GM23338 (cell line): ENCODE data around the gene SELENOF. TPM values are rescaled to one million over a fixed set of nuclear protein-coding genes. Genes with fewer than 3 reads are reported as not detected.

Source experiments
- ATAC-seq: fragments of 200-7000 bp; cut with Tn5 transposase; 3 replicates; pipeline ENCODE4 v1.9.1; 2020
- DNase-seq: peaks from one replicate; pipeline ENCODE4 v3.0.0-alpha.2; 2015; ENCODE audit warnings: low spot score
- H2AFZ ChIP-seq: fragments of 200-600 bp; sonication (generic); 2 replicates; pipeline ENCODE4 v1.8.0; 2016; ENCODE audit warnings: antibody characterized with exemption, mild to moderate bottlenecking, moderate library complexity
- H3F3A ChIP-seq: fragments of 200-600 bp; sonication (generic); replicated peaks from 2 replicates; pipeline ENCODE4 v1.8.0; 2017; ENCODE audit warnings: antibody characterized with exemption, mixed run types, low read depth
- H3K27ac ChIP-seq: fragments of 200-600 bp; sonication (generic); 2 replicates; pipeline ENCODE4 v1.6.1; 2016; ENCODE audit warnings: low read depth
- H3K27me3 ChIP-seq: fragments of 200-600 bp; sonication (generic); 2 replicates; pipeline ENCODE4 v1.8.0; 2016; ENCODE audit warnings: mild to moderate bottlenecking, mixed run types, moderate library complexity; ENCODE audit not compliant: insufficient read depth
- H3K36me3 ChIP-seq: fragments of 200-600 bp; sonication (generic); 2 replicates; pipeline ENCODE4 v1.8.0; 2016; ENCODE audit warnings: mild to moderate bottlenecking; ENCODE audit not compliant: insufficient read depth
- H3K4me1 ChIP-seq: fragments of 200-600 bp; sonication (generic); 2 replicates; pipeline ENCODE4 v1.8.0; 2016; ENCODE audit warnings: mild to moderate bottlenecking, moderate library complexity; ENCODE audit not compliant: insufficient read depth
- H3K4me2 ChIP-seq: fragments of 200-600 bp; sonication (generic); 2 replicates; pipeline ENCODE4 v1.7.1; 2017; ENCODE audit warnings: mixed run types
- H3K4me3 ChIP-seq: fragments of 200-600 bp; sonication (generic); 2 replicates; pipeline ENCODE4 v1.6.1; 2016; ENCODE audit warnings: mixed run types
- H3K79me2 ChIP-seq: fragments of 200-600 bp; sonication (generic); replicated peaks from 2 replicates; pipeline ENCODE4 v1.8.0; 2017; ENCODE audit warnings: mild to moderate bottlenecking; ENCODE audit not compliant: insufficient read depth
- H3K9me2 ChIP-seq: fragments of 200-600 bp; sonication (generic); 2 replicates; pipeline ENCODE4 v1.8.0; 2017; ENCODE audit not compliant: insufficient read depth
- H4K20me1 ChIP-seq: fragments of 200-600 bp; sonication (generic); replicated peaks from 2 replicates; pipeline ENCODE4 v1.8.0; 2017; ENCODE audit warnings: mild to moderate bottlenecking; ENCODE audit not compliant: insufficient read depth
- H3K27ac Mint-ChIP-seq: 2 replicates; pipeline ENCODE4 v1.8.0; 2020; ENCODE audit warnings: inconsistent platforms, mild to moderate bottlenecking, moderate library complexity, mixed read lengths
- H3K27me3 Mint-ChIP-seq: 3 replicates; pipeline ENCODE4 v1.8.0; 2022; ENCODE audit warnings: low read depth, mild to moderate bottlenecking, moderate library complexity, mixed read lengths, inconsistent platforms; ENCODE audit not compliant: insufficient read depth, poor library complexity
- H3K36me3 Mint-ChIP-seq: 3 replicates; pipeline ENCODE4 v1.8.0; 2021; ENCODE audit warnings: low read depth, mild to moderate bottlenecking, inconsistent platforms, moderate library complexity, mixed read lengths
- H3K4me1 Mint-ChIP-seq: 3 replicates; pipeline ENCODE4 v1.8.0; 2020; ENCODE audit warnings: mild to moderate bottlenecking, inconsistent platforms, mixed read lengths
- H3K4me3 Mint-ChIP-seq: 3 replicates; pipeline ENCODE4 v1.8.0; 2021; ENCODE audit warnings: moderate library complexity, mild to moderate bottlenecking, inconsistent platforms, mixed read lengths
- H3K9me3 Mint-ChIP-seq: 3 replicates; pipeline ENCODE4 v1.8.0; 2020; ENCODE audit warnings: moderate library complexity, mild to moderate bottlenecking, inconsistent platforms, mixed read lengths
- CREB1 ChIP-seq: fragments of 250-450 bp; sonication (Bioruptor Pico); IDR thresholded peaks from 2 replicates; pipeline ENCODE4 v1.5.0; 2020; ENCODE audit warnings: low read depth, mild to moderate bottlenecking, moderate library complexity
- ETS1 ChIP-seq: IDR thresholded peaks from 2 replicates; pipeline ENCODE4 v1.6.1; 2016; ENCODE audit warnings: antibody characterized with exemption
- EZH2 ChIP-seq: fragments of 200-600 bp; sonication (generic); IDR thresholded peaks from one replicate; pipeline ENCODE4 v1.8.0; 2017; ENCODE audit warnings: antibody characterized with exemption, mild to moderate bottlenecking, low read depth; ENCODE audit not compliant: unreplicated experiment
- EZH2phosphoT487 ChIP-seq: fragments of 200-600 bp; sonication (generic); IDR thresholded peaks from one replicate; pipeline ENCODE4 v1.8.1; 2018; ENCODE audit warnings: antibody characterized with exemption; ENCODE audit not compliant: unreplicated experiment
- NANOG ChIP-seq: IDR thresholded peaks from 2 replicates; pipeline ENCODE4 v1.6.1; 2016; ENCODE audit warnings: antibody characterized with exemption, borderline replicate concordance
- POLR2AphosphoS5 ChIP-seq: IDR thresholded peaks from 2 replicates; pipeline ENCODE4 v1.6.1; 2016; ENCODE audit warnings: antibody characterized with exemption, low read depth
- REST ChIP-seq: IDR thresholded peaks from one replicate; pipeline ENCODE4 v1.6.1; 2018; ENCODE audit warnings: antibody characterized with exemption; ENCODE audit not compliant: unreplicated experiment
- ZNF114 ChIP-seq: fragments of 250-450 bp; sonication (Bioruptor Pico); IDR thresholded peaks from 2 replicates; pipeline ENCODE4 v1.5.0; 2020; ENCODE audit warnings: mild to moderate bottlenecking, moderate library complexity
- ZNF331 ChIP-seq: fragments of 250-450 bp; sonication (Bioruptor Pico); IDR thresholded peaks from 2 replicates; pipeline ENCODE4 v1.5.0; 2020; ENCODE audit warnings: low read depth, mild to moderate bottlenecking, moderate library complexity
- ZNF462 ChIP-seq: fragments of 250-450 bp; sonication (Bioruptor Pico); IDR thresholded peaks from 2 replicates; pipeline ENCODE4 v1.5.0; 2020; ENCODE audit warnings: mild to moderate bottlenecking, moderate library complexity
- polyA plus RNA-seq: library from polyadenylated mRNA; unstranded; fragments of >200 nt; fragmentation: Nextera tagmentation; extraction: Ambion mirVana; gene quantifications from 2 replicates; pipeline ENCODE4 v1.2.1, GENCODE V29; 2016
- total RNA-seq: library from RNA; depleted of rRNA; stranded (reverse); fragments of >200 nt; shearing (Covaris generic); gene quantifications from 2 replicates; pipeline ENCODE4 v1.2.3, GENCODE V29; 2014

Gene SELENOF
- total and polyA plus RNA-seq, 2 experiments from 2014 or later: 113 to 142 TPM

GRCh38 chr1:86957221-86957620 is 43.3 kb upstream of the SELENOF start (continued):
- TF ChIP-seq ZNF462: no peak
- TF ChIP-seq POLR2AphosphoS5: no peak
- no peak for TF ChIP-seq NANOG
- no peak for TF ChIP-seq ETS1
- TF ChIP-seq EZH2: no peak
- no peak for TF ChIP-seq CREB1

- H3K27me3 Mint-ChIP-seq: peaks cover 5% of the 10 kb centered on the region
- Histone ChIP-seq H3K4me2 (no peak overlapping the region), H2AFZ (no peak overlapping the region), H3F3A (no peaks in the 10 kb centered on the region), H3K27me3 (no peaks in the 10 kb centered on the region), H3K9me2 (no peaks in the 10 kb centered on the region), H3K36me3 (no peaks in the 10 kb centered on the region), H3K4me1 (peaks cover 3% of the 10 kb centered on the region), H3K27ac (no peak overlapping the region), H3K79me2 (peaks cover 85% of the 10 kb centered on the region), H3K4me3 (no peak overlapping the region), H4K20me1 (peaks cover 4% of the 10 kb centered on the region; the same call in 1 of the 2 replicates)
- H3K36me3 Mint-ChIP-seq: peaks cover 16% of the 10 kb centered on the region; the same call in 2 of the 3 replicates
- no peak overlapping the region for H3K4me3 Mint-ChIP-seq
- DNase-seq (no peak), ATAC-seq (no peak)
- peaks cover 20% of the 10 kb centered on the region for H3K4me1 Mint-ChIP-seq
- H3K9me3 Mint-ChIP-seq: no peaks in the 10 kb centered on the region
- no peak overlapping the region for H3K27ac Mint-ChIP-seq
- TF ChIP-seq EZH2phosphoT487 (no peak), NANOG (no peak), POLR2AphosphoS5 (no peak), CREB1 (no peak), ZNF114 (CRISPR knock-in tag) (no peak), ETS1 (no peak), EZH2 (no peak), ZNF331 (CRISPR knock-in tag) (no peak), REST (no peak)
These were observed 42.3 kb upstream of the SELENOF start for GRCh38 chr1:86956221-86956620.
